ENCODE data around the gene SLC6A20.

SLC6A20 gene

DNA sequence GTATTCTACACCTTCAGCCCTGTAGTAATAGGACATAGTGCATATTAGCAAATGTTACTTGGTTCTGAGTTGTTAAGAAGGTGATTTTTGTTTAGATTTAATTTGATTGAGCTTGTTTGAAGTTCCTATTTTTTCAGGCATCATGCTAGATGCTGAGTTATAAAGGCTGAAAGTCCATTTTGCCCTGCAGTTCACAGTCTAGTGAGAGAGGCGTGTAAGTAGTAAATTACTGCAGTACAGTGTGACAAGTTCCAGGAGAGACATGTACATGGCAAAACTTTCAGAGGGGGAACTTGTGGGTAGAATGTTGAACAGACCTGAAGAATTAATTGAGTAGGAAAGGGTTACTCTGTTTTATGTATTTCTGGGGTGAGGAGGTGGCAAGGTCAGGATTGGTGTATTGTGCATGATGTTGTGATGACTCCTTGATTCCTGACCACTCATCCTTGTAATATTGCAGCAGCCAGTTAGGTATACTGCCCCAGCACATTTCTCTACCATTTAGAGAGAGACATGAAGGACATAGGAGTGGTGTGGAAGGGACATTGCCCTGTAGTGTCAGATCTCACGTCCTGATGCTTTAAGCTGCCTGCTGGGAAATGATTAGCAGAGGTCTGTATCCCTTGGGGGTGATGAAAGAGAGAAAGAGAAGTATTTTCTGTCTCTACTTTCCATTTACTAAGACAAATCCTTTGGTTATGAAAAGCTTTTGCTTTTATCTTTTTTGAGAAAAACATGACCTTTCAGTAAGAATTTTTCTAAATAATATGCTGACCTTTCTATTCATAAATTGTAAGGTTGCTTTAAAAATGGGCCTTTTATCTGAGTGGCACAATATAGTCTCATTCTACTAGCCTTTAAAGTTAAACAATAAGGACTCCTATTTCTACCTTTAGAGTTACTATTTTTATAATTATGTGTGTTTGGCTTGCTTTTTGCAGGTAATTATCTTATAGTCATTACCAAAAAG, 90.2 kb downstream of the SLC6A20 start:
- TF ChIP-seq NFRKB (IDR thresholded peaks at IDR 0.05) (no peak), SUZ12 (IDR thresholded peaks at IDR 0.05) (no peak), BHLHE40 (IDR thresholded peaks at IDR 0.05; ENCODE audit: borderline replicate concordance) (no peak), FOXA1 (IDR thresholded peaks at IDR 0.05) (no peak), HDGF (IDR thresholded peaks at IDR 0.05; ENCODE audit: borderline replicate concordance) (no peak), TARDBP (IDR thresholded peaks at IDR 0.05) (no peak), LEF1 (IDR thresholded peaks at IDR 0.05; ENCODE audit: borderline replicate concordance) (no peak), L3MBTL2 (conservative IDR thresholded peaks at IDR 0.05) (no peak), PKNOX1 (IDR thresholded peaks at IDR 0.05) (no peak), ELF4 (IDR thresholded peaks at IDR 0.05) (no peak), FOXM1 (IDR thresholded peaks at IDR 0.05; ENCODE audit: borderline replicate concordance) (no peak), ARNT (IDR thresholded peaks at IDR 0.05) (no peak), CTBP1 (IDR thresholded peaks at IDR 0.05; ENCODE audit: borderline replicate concordance) (no peak), SP1 (IDR thresholded peaks at IDR 0.05) (no peak), FOXK2 (IDR thresholded peaks at IDR 0.05) (no peak), ZNF384 (IDR thresholded peaks at IDR 0.05) (no peak)
- POLR2A ChIA-PET: no interaction called here
- CTCF ChIA-PET: interaction anchor here (1.6 kb wide), 1 partner anchor 46 kb away, joined by 7 read pairs; no protein-coding TSS in a partner anchor
- DNase-seq (ENCODE audit: extremely low spot score): no peak
